ENCODE data around the gene MYBPH.

The MYBPH gene

GRCh38 chr1:203199002-203199401 is 23.4 kb upstream of the MYBPH start:
- Histone ChIP-seq H3K36me3 (ENCODE audit: control insufficient read depth, insufficient read depth, low read length) (no peaks in the 10 kb centered on the region), H3K4me1 (ENCODE audit: control insufficient read depth, insufficient read depth, low read length) (no peaks in the 10 kb centered on the region), H3K9ac (ENCODE audit: low read length) (no peak overlapping the region), H3K27ac (ENCODE audit: low read depth, low read length) (no peak overlapping the region), H3K27me3 (ENCODE audit: control insufficient read depth, insufficient read depth, low read length) (no peaks in the 10 kb centered on the region), H3K4me3 (ENCODE audit: low read length) (no peak overlapping the region)

DNA sequence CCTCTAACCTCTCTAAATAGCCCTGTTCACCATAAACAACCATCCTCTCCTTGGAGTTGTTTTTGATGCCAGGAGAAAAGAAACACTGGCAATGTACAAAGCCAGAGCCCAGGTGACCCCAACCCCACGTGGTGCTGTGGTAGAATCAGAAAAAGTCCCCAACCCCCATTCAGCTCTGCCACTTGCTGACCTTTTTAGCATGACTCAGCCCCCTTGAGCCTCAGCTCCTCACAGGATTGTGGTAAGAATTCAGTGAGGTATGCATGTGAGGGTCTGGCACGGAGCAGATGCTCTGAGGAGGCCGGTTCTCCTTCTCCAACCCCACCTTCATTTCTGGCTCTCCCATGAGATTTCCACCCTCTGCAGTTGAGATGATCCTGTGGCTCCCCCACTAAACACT is 22.0 kb upstream of the MYBPH start:
- Histone ChIP-seq H3K27ac (ENCODE audit: low read depth, low read length) (no peak overlapping the region), H3K36me3 (ENCODE audit: control insufficient read depth, insufficient read depth, low read length) (no peaks in the 10 kb centered on the region), H3K27me3 (ENCODE audit: control insufficient read depth, insufficient read depth, low read length) (no peaks in the 10 kb centered on the region), H3K4me3 (ENCODE audit: low read length) (no peak overlapping the region), H3K9ac (ENCODE audit: low read length) (no peak overlapping the region), H3K4me1 (ENCODE audit: control insufficient read depth, insufficient read depth, low read length) (no peaks in the 10 kb centered on the region)

DNA sequence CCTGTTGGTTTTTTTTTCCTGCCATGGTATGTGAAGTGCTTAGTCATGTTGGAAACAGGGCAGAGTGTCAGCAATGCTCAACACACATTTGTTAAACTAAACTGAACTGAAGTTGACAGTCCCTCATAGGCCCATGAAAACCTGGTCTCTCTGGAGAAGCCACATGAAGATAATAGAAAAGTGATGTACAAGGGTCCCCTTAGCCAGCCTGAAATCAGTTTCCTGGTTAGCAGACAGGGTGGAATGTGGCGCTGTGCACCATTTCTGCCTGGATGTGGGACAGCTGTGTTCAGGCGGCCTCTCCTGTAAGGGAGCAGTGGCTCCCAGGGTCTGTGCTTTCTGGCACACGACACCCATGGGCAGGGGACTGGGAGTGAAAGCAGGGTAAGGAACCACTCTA is 20.7 kb upstream of the MYBPH start:
- Histone ChIP-seq H3K36me3 (ENCODE audit: control insufficient read depth, insufficient read depth, low read length) (no peaks in the 10 kb centered on the region), H3K9ac (ENCODE audit: low read length) (no peak overlapping the region), H3K4me1 (ENCODE audit: control insufficient read depth, insufficient read depth, low read length) (no peaks in the 10 kb centered on the region), H3K27me3 (ENCODE audit: control insufficient read depth, insufficient read depth, low read length) (no peaks in the 10 kb centered on the region), H3K27ac (ENCODE audit: low read depth, low read length) (no peak overlapping the region), H3K4me3 (ENCODE audit: low read length) (no peak overlapping the region)

DNA sequence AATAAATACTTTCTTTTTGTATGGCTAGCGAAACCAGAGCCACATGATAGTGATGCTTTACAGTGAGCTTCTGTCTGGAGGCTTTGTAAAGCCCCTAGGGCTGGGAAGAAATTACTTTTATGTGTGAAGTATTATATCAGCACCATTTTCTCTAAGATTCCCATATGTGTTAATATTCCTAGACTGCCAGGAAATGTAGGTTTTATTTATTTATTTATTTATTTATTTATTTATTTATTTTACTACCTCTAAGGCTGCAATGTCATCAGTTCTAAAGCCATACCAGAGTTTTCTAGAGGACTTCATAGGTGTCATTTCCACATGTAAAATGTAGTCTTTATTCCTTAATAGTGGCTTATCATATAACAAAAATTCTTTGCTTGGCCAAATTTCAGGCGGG is 15.3 kb upstream of the MYBPH start:
- Histone ChIP-seq H3K27ac (ENCODE audit: low read depth, low read length) (no peak overlapping the region), H3K27me3 (ENCODE audit: control insufficient read depth, insufficient read depth, low read length) (no peaks in the 10 kb centered on the region), H3K36me3 (ENCODE audit: control insufficient read depth, insufficient read depth, low read length) (no peaks in the 10 kb centered on the region), H3K4me3 (ENCODE audit: low read length) (no peak overlapping the region), H3K4me1 (ENCODE audit: control insufficient read depth, insufficient read depth, low read length) (no peaks in the 10 kb centered on the region), H3K9ac (ENCODE audit: low read length) (no peak overlapping the region)

- no peaks in the 10 kb centered on the region for H3K36me3 ChIP-seq (ENCODE audit: control insufficient read depth, insufficient read depth, low read length)
- no peaks in the 10 kb centered on the region for H3K27me3 ChIP-seq (ENCODE audit: control insufficient read depth, insufficient read depth, low read length)
- H3K4me1 ChIP-seq (ENCODE audit: control insufficient read depth, insufficient read depth, low read length): no peaks in the 10 kb centered on the region
- no peak overlapping the region for H3K4me3 ChIP-seq (ENCODE audit: low read length)
- H3K27ac ChIP-seq (ENCODE audit: low read depth, low read length): no peak overlapping the region
- H3K9ac ChIP-seq (ENCODE audit: low read length): no peak overlapping the region
These were observed 14.3 kb upstream of the MYBPH start for GRCh38 chr1:203189951-203190352.

DNA sequence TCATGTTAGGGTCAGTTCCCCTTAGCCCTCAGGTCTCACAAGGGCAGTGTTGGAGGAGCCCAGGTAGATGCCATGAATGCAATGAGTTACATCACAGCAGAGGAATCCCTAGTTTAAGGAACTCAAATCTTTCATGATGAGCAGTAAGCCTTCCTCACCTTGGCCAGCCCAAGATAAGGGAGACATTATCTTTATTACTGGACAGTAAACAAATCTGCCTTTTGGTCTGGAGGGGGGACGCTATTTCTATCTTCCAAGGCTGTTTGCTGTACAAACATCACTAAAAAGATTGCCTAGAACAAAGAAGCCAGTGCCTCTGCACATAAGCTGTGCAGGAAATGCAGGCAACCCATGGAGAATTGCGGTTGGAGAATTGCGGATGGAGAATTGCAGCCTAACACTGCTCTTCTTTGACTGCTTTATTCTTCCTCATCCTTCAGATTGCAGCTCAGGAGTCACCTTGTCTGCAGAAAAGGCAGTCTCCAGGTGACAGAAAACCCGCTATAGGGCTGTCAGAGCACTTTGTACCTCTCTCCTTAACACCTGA is 13.1 kb upstream of the MYBPH start:
- no peak overlapping the region for H3K27ac ChIP-seq (ENCODE audit: low read depth, low read length)
- H3K27me3 ChIP-seq (ENCODE audit: control insufficient read depth, insufficient read depth, low read length): no peaks in the 10 kb centered on the region
- H3K4me1 ChIP-seq (ENCODE audit: control insufficient read depth, insufficient read depth, low read length): no peaks in the 10 kb centered on the region
- no peak overlapping the region for H3K4me3 ChIP-seq (ENCODE audit: low read length)
- H3K9ac ChIP-seq (ENCODE audit: low read length): no peak overlapping the region
- no peaks in the 10 kb centered on the region for H3K36me3 ChIP-seq (ENCODE audit: control insufficient read depth, insufficient read depth, low read length)

- no peaks in the 10 kb centered on the region for H3K27me3 ChIP-seq (ENCODE audit: control insufficient read depth, insufficient read depth, low read length)
- H3K4me1 ChIP-seq (ENCODE audit: control insufficient read depth, insufficient read depth, low read length): no peaks in the 10 kb centered on the region
- no peak overlapping the region for H3K4me3 ChIP-seq (ENCODE audit: low read length)
- no peaks in the 10 kb centered on the region for H3K36me3 ChIP-seq (ENCODE audit: control insufficient read depth, insufficient read depth, low read length)
- H3K9ac ChIP-seq (ENCODE audit: low read length): no peak overlapping the region
- H3K27ac ChIP-seq (ENCODE audit: low read depth, low read length): no peak overlapping the region
These were observed 12.2 kb upstream of the MYBPH start for GRCh38 chr1:203187689-203188264.

DNA sequence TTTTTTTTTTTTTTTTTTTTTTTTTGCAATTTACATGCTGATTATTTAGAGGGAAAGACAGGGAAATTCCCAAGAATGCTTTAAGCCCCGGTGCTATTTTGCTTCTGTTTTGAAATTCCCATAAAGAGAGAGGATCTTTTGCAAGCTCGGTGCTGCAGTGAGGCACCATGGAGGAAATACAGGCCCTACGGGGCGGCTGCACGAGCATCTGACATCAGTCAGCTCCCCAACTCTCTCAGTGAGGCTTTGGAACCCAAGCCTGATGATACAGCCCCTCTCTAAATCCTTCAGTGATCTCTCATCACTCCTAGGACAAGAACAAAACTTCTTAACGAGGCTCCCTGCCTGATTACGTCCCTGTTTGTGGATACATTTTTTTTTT is 11.7 kb upstream of the MYBPH start:
- Histone ChIP-seq H3K4me1 (ENCODE audit: control insufficient read depth, insufficient read depth, low read length) (no peaks in the 10 kb centered on the region), H3K9ac (ENCODE audit: low read length) (no peak overlapping the region), H3K27ac (ENCODE audit: low read depth, low read length) (no peak overlapping the region), H3K27me3 (ENCODE audit: control insufficient read depth, insufficient read depth, low read length) (no peaks in the 10 kb centered on the region), H3K36me3 (ENCODE audit: control insufficient read depth, insufficient read depth, low read length) (no peaks in the 10 kb centered on the region), H3K4me3 (ENCODE audit: low read length) (no peak overlapping the region)

DNA sequence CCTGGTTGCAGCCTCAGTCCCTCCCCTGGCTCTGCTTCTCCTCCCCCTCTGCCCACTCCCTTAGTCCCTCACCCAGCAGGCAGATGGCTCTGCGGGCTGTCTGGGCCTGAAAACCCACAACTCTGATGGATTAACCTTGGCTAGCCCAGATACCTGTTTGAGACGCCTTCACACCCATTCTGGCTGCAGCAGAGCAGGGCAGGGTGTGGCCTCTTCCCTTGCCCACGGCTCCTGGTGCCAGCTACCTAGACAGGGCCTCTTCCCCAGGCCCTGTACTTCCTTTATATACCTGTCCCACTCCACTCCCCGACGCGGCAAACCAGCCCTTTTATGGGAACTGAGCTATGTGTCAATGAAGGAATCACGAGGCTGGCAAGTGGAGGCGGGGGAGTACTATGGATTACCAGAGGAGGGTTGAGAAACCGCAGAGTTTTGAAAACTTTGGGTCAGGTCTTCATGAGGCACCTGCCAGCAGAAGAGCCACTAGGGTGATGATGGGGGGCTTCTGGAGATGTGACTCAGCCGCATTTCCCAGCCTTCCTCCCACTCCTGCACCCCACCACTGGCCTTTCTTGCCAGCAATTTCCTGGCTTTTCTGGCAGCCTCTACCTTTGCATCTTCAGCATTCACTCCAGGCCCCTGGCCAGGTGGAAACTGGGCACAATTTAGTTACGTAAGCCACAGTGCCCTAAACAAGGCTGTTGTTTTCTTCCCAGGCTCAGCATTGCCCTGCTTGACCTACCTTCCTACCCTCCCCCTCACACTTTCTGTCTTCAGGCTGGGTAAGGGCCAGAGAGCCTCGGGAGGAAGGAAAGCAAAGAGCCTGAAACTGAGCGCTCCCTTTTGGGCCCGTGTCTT is 11.0 kb upstream of the MYBPH start, which contains the start of gene CHI3L1:
Gene CHI3L1 (minus strand): TSS at position 259 of the 858 bp plus-strand sequence. CDS start 81 bp downstream, at position 178.
- Histone ChIP-seq H3K4me3 (ENCODE audit: low read length) (no peak within 1 kb of the TSS), H3K36me3 (ENCODE audit: control insufficient read depth, insufficient read depth, low read length) (no peaks in the 10 kb centered on the region), H3K4me1 (ENCODE audit: control insufficient read depth, insufficient read depth, low read length) (no peaks in the 10 kb centered on the region), H3K27ac (ENCODE audit: low read depth, low read length) (no peak within 1 kb of the TSS), H3K27me3 (ENCODE audit: control insufficient read depth, insufficient read depth, low read length) (no peaks in the 10 kb centered on the region), H3K9ac (ENCODE audit: low read length) (no peak within 1 kb of the TSS)

- H3K4me3 ChIP-seq (ENCODE audit: low read length): no peak overlapping the region
- no peaks in the 10 kb centered on the region for H3K27me3 ChIP-seq (ENCODE audit: control insufficient read depth, insufficient read depth, low read length)
- no peaks in the 10 kb centered on the region for H3K36me3 ChIP-seq (ENCODE audit: control insufficient read depth, insufficient read depth, low read length)
- H3K9ac ChIP-seq (ENCODE audit: low read length): no peak overlapping the region
- no peaks in the 10 kb centered on the region for H3K4me1 ChIP-seq (ENCODE audit: control insufficient read depth, insufficient read depth, low read length)
- H3K27ac ChIP-seq (ENCODE audit: low read depth, low read length): no peak overlapping the region
These were observed 10.4 kb upstream of the MYBPH start for GRCh38 chr1:203186091-203186445.

DNA sequence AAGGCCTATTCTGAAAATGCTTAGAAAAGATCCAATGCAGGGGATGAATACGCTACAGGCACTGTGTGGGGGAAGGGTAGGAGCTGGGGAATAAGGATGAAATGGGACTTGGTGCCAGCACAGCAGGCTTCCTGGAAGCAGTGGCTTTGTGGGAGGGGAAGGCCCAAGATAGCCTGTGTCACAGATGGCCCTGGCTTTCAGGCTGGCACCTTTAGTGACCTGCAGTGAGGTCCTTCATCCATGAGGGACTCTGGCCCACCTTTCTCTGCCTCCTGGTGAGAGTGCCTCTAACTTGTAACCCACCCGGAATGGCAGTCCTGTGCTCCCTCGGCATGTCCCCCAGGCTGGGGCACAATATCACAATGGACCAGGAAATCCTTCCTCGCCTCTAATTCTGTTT is 10.0 kb upstream of the MYBPH start:
- H3K4me1 ChIP-seq (ENCODE audit: control insufficient read depth, insufficient read depth, low read length): no peaks in the 10 kb centered on the region
- H3K9ac ChIP-seq (ENCODE audit: low read length): no peak overlapping the region
- no peak overlapping the region for H3K4me3 ChIP-seq (ENCODE audit: low read length)
- H3K36me3 ChIP-seq (ENCODE audit: control insufficient read depth, insufficient read depth, low read length): no peaks in the 10 kb centered on the region
- no peaks in the 10 kb centered on the region for H3K27me3 ChIP-seq (ENCODE audit: control insufficient read depth, insufficient read depth, low read length)
- no peak overlapping the region for H3K27ac ChIP-seq (ENCODE audit: low read depth, low read length)

DNA sequence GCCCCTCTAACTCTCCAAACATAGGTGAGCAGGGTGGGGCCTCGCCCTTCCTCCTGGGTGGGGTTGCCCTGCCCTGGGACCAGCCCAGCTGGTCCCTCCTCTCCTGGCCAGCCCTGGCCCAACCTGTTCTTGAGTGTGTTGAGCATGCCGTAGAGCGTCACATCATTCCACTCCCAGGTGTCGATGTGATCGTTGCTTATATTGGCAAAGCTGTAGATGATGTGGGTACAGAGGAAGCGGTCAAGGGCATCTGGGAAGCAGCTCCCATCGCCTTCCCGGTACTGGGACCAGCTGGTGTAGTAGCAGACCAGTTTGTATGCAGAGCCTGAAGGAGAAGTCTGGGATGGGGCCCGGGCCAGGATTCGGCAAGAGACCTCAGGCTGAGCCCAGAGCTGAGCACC is 9.4 kb upstream of the MYBPH start:
- no peaks in the 10 kb centered on the region for H3K36me3 ChIP-seq (ENCODE audit: control insufficient read depth, insufficient read depth, low read length)
- no peak overlapping the region for H3K4me3 ChIP-seq (ENCODE audit: low read length)
- no peak overlapping the region for H3K9ac ChIP-seq (ENCODE audit: low read length)
- H3K4me1 ChIP-seq (ENCODE audit: control insufficient read depth, insufficient read depth, low read length): no peaks in the 10 kb centered on the region
- no peak overlapping the region for H3K27ac ChIP-seq (ENCODE audit: low read depth, low read length)
- no peaks in the 10 kb centered on the region for H3K27me3 ChIP-seq (ENCODE audit: control insufficient read depth, insufficient read depth, low read length)

DNA sequence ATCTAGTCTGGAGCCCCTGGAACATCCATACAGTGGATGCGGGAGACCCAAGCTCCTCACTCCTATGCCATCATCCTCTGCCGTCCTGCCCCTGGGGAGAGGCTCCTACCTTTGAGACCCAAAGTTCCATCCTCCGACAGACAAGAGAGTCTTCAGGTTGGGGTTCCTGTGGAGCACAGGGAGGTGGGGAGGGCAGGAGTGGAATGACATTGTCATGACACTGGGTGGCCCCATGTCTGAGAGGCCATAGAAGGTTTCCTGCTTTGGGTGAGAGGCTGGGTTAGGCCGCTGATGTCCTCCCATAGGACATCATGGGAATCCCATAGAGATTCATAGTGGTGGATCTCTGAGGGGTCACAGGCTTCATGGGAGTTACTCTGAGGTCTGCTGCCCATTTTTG is 8.8 kb upstream of the MYBPH start:
- no peaks in the 10 kb centered on the region for H3K27me3 ChIP-seq (ENCODE audit: control insufficient read depth, insufficient read depth, low read length)
- no peak overlapping the region for H3K27ac ChIP-seq (ENCODE audit: low read depth, low read length)

More for the DNA sequence above, 8.8 kb upstream of the MYBPH start:
- Histone ChIP-seq H3K9ac (ENCODE audit: low read length) (no peak overlapping the region), H3K4me3 (ENCODE audit: low read length) (no peak overlapping the region), H3K36me3 (ENCODE audit: control insufficient read depth, insufficient read depth, low read length) (no peaks in the 10 kb centered on the region), H3K4me1 (ENCODE audit: control insufficient read depth, insufficient read depth, low read length) (no peaks in the 10 kb centered on the region)

Data from rectal smooth muscle tissue (tissue), 1 donor.